Activated naive CD4-positive, alpha-beta T cell treated with anti-CD3 and anti-CD28 coated beads for 36 hours (primary cell): ENCODE measurements around the gene SPTSSB. TPM values are rescaled to one million over a fixed set of nuclear protein-coding genes. Genes with fewer than 3 reads are reported as not detected.

Source experiments
- CTCF ChIA-PET: fragments of 350-600 bp; sonication (Branson Sonifier 250); formaldehyde crosslinking; loops from one replicate; lab custom pipeline; 2021; ENCODE audit warnings: antibody characterized with exemption; lab: Charles Lee
- DNase-seq: peaks from one replicate; pipeline ENCODE4 v3.0.0-alpha.2; 2020
- H3K27ac Mint-ChIP-seq: one replicate; pipeline ENCODE4 v1.8.0; 2021; ENCODE audit warnings: mild to moderate bottlenecking, mixed read lengths
- H3K27me3 Mint-ChIP-seq: one replicate; pipeline ENCODE4 v1.8.0; 2021; ENCODE audit warnings: low read depth, mixed read lengths
- H3K36me3 Mint-ChIP-seq: one replicate; pipeline ENCODE4 v1.8.0; 2021; ENCODE audit warnings: low read depth, mixed read lengths
- H3K4me1 Mint-ChIP-seq: one replicate; pipeline ENCODE4 v1.8.0; 2021; ENCODE audit warnings: low read depth, mixed read lengths
- H3K4me3 Mint-ChIP-seq: one replicate; pipeline ENCODE4 v1.8.0; 2021; ENCODE audit warnings: mild to moderate bottlenecking, moderate library complexity, mixed read lengths
- H3K9me3 Mint-ChIP-seq: one replicate; pipeline ENCODE4 v1.8.0; 2021; ENCODE audit warnings: mixed read lengths
- intact Hi-C: fragments of 100-400 bp; cut with micrococcal nuclease; formaldehyde crosslinking; loops from one replicate; pipeline ENCODE4 v1.15.1; 2023
- total RNA-seq, 2 experiments: library from RNA; stranded (reverse); gene quantifications; one replicate each; pipeline ENCODE4 v1.2.3, GENCODE V29; 2021

The SPTSSB gene
- total RNA-seq, 2 experiments from 2014 or later, result not detected

GRCh38 chr3:161349529-161350312 is 21.6 kb downstream of the SPTSSB start:
- intact Hi-C loops, result loop anchor here (1.0 kb wide), 5 partner anchors 23 to 548 kb away; partner anchors contain the start of gene NMD3
- H3K27me3 Mint-ChIP-seq, result no peaks in the 10 kb centered on the region
- no peak overlapping the region for H3K27ac Mint-ChIP-seq
- peaks cover 27% of the 10 kb centered on the region for H3K4me1 Mint-ChIP-seq
- H3K4me3 Mint-ChIP-seq, result no peak overlapping the region
- no peaks in the 10 kb centered on the region for H3K9me3 Mint-ChIP-seq
- CTCF ChIA-PET, result interaction anchor here (0.7 to 1.1 kb wide), 8 partner anchors 21 to 75 kb away, joined by 3 to 4 read pairs (median 3); no protein-coding TSS in a partner anchor
- no peaks in the 10 kb centered on the region for H3K36me3 Mint-ChIP-seq
- DNase-seq, result peak; percentile 47

DNA sequence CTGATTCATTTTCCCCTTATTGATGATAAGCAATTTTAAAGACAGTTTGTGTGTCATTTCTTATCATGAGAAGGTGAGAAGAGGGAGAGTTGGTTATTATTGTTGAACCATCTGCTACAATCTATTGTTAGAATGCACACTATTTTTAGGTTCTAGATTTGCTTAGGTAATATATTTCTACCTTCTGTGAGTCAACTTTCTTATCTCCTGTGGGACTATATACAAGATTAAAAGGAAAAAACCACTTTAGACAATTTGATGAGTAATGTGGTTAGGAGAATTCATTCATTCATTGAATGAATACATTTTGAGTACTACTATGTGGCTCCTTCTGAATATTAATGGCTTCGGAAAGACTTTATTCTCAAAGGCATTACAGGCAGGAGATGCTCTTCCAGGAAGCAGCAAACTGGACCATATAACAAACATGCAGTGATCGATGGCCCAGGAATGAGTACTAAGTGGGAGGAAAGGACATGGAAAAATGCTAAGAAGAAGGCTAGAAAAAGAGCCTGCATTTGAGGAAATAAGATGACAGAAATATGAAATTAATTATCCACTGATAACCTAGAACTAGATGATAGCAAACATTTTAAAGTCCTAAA is 22.4 kb downstream of the SPTSSB start:
- Mint-ChIP-seq H3K4me1 (peaks cover 27% of the 10 kb centered on the region), H3K9me3 (no peaks in the 10 kb centered on the region), H3K4me3 (no peak overlapping the region), H3K27me3 (no peaks in the 10 kb centered on the region), H3K27ac (peak overlapping the region; percentile 3), H3K36me3 (no peaks in the 10 kb centered on the region)
- no peak for DNase-seq
- intact Hi-C loops, result loop anchor here (1.0 kb wide), 3 partner anchors 23 to 548 kb away; no protein-coding TSS in a partner anchor
- CTCF ChIA-PET, result interaction anchor here (1.0 kb wide), 1 partner anchor 74 kb away, joined by 4 read pairs; no protein-coding TSS in a partner anchor

- H3K9me3 Mint-ChIP-seq, result no peaks in the 10 kb centered on the region
- no peak overlapping the region for H3K27ac Mint-ChIP-seq
- CTCF ChIA-PET, result no interaction called here
- no peaks in the 10 kb centered on the region for H3K36me3 Mint-ChIP-seq
- no peak for DNase-seq
- intact Hi-C loops, result no loop called here
- no peaks in the 10 kb centered on the region for H3K27me3 Mint-ChIP-seq
- no peak overlapping the region for H3K4me3 Mint-ChIP-seq
- peaks cover 27% of the 10 kb centered on the region for H3K4me1 Mint-ChIP-seq
Observed at GRCh38 chr3:161347726-161348125, 23.6 kb downstream of the SPTSSB start.

GRCh38 chr3:161345023-161345422 is 26.3 kb downstream of the SPTSSB start:
- Mint-ChIP-seq H3K4me3 (no peak overlapping the region), H3K4me1 (peaks cover 23% of the 10 kb centered on the region), H3K27ac (no peak overlapping the region), H3K9me3 (no peaks in the 10 kb centered on the region), H3K27me3 (no peaks in the 10 kb centered on the region), H3K36me3 (no peaks in the 10 kb centered on the region)
- intact Hi-C loops, result no loop called here
- no peak for DNase-seq
- CTCF ChIA-PET, result interaction anchor here (0.8 to 1.0 kb wide), 3 partner anchors 64 to 74 kb away, joined by 3 to 5 read pairs (median 3); no protein-coding TSS in a partner anchor

- no peak for DNase-seq
- Mint-ChIP-seq H3K9me3 (peaks cover 3% of the 10 kb centered on the region), H3K4me3 (no peak overlapping the region), H3K27me3 (no peaks in the 10 kb centered on the region), H3K4me1 (peaks cover 13% of the 10 kb centered on the region), H3K27ac (no peak overlapping the region), H3K36me3 (no peaks in the 10 kb centered on the region)
- intact Hi-C loops, result no loop called here
- CTCF ChIA-PET, result interaction anchor here (0.6 to 1.0 kb wide), 3 partner anchors 8 to 73 kb away, joined by 3 read pairs; no protein-coding TSS in a partner anchor
Observed at GRCh38 chr3:161343986-161344385, 27.3 kb downstream of the SPTSSB start.

DNA sequence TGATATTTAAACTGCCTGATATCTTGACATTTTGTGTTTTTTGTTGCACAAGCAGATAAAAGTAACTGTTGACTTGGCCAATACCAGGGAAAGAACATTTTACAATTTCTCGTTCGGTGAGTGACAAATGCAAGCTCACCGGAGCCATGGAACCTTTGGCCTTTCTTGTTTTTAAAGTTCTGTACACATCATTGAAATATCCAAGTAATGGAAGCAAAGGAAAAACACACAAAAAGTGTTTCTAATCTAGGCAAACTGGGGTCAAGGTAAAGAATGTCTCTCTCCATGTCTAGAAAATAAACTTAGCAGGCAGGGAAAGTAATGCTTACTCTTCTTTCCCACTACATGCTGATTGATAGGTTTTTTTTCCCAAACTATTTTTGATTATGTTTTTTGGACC is 27.8 kb downstream of the SPTSSB start:
- CTCF ChIA-PET, result interaction anchor here (0.6 to 0.7 kb wide), 4 partner anchors 9 to 34 kb away, joined by 3 read pairs; no protein-coding TSS in a partner anchor
- Mint-ChIP-seq H3K36me3 (no peaks in the 10 kb centered on the region), H3K27me3 (no peaks in the 10 kb centered on the region), H3K9me3 (peaks cover 3% of the 10 kb centered on the region), H3K4me3 (no peak overlapping the region), H3K27ac (no peak overlapping the region), H3K4me1 (peaks cover 8% of the 10 kb centered on the region)
- DNase-seq, result no peak
- intact Hi-C loops, result no loop called here

DNA sequence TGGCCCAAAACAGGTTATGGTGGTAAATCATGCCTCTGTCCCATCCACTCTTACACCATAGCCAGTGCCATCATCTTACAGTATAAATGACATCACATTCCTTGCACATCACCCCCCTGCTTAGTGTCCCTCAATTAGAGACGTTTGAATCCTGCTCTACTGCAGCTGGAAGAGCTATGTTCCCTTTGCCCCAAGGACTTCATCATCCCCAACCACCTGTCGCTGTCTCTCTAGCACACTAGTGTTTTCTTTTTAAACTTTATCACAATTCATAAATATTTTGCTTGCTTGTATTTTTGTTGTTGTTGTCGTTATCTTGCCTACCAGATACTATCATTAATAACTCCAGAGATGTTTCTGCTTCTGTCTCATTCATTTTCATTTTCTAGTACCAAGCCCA is 28.7 kb downstream of the SPTSSB start:
- CTCF ChIA-PET, result interaction anchor here (0.7 kb wide), 1 partner anchor 28 kb away, joined by 3 read pairs; no protein-coding TSS in a partner anchor
- Mint-ChIP-seq H3K4me1 (no peaks in the 10 kb centered on the region), H3K36me3 (no peaks in the 10 kb centered on the region), H3K9me3 (peaks cover 3% of the 10 kb centered on the region), H3K27me3 (no peaks in the 10 kb centered on the region), H3K4me3 (no peak overlapping the region), H3K27ac (no peak overlapping the region)
- intact Hi-C loops, result no loop called here
- DNase-seq, result no peak

GRCh38 chr3:161339517-161340500 is 31.5 kb downstream of the SPTSSB start:
- no peaks in the 10 kb centered on the region for H3K4me1 Mint-ChIP-seq

GRCh38 chr3:161337311-161337710 is 34.0 kb downstream of the SPTSSB start:
- Mint-ChIP-seq H3K4me1 (no peaks in the 10 kb centered on the region), H3K9me3 (peaks cover 3% of the 10 kb centered on the region), H3K27ac (no peak overlapping the region), H3K27me3 (no peaks in the 10 kb centered on the region), H3K36me3 (no peaks in the 10 kb centered on the region), H3K4me3 (no peak overlapping the region)
- intact Hi-C loops, result no loop called here
- CTCF ChIA-PET, result no interaction called here
- DNase-seq, result no peak

More at GRCh38 chr3:161339517-161340500, 31.5 kb downstream of the SPTSSB start:
- Mint-ChIP-seq H3K27me3 (no peaks in the 10 kb centered on the region), H3K36me3 (no peaks in the 10 kb centered on the region), H3K27ac (no peak overlapping the region), H3K4me3 (no peak overlapping the region), H3K9me3 (peaks cover 3% of the 10 kb centered on the region)
- CTCF ChIA-PET, result interaction anchor here (0.6 kb wide), 1 partner anchor 88 kb away, joined by 3 read pairs; no protein-coding TSS in a partner anchor
- DNase-seq, result no peak
- intact Hi-C loops, result no loop called here

DNA sequence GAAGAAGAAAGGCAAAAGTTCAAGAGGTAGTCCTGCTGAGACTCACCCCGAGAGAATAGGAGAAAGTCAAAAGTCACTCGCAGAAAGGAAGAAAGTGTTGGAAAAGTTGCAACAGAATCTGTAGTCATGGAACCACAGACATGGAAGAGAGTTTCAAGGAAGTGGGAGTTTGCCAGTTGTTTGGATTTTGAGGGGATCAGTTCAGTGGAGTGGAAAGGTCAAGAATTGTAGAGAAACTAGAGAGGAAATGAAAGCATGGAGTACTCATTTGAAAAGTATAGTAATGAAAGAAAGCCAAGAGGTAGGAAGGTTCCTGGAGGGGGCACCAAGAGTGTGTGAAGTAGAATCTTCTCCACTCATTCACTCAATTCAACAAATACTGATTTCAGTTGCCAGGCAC is 34.7 kb downstream of the SPTSSB start:
- Mint-ChIP-seq H3K36me3 (no peaks in the 10 kb centered on the region), H3K27ac (no peak overlapping the region), H3K4me3 (no peak overlapping the region), H3K9me3 (peaks cover 3% of the 10 kb centered on the region), H3K4me1 (no peaks in the 10 kb centered on the region), H3K27me3 (no peaks in the 10 kb centered on the region)
- DNase-seq, result no peak
- CTCF ChIA-PET, result no interaction called here
- intact Hi-C loops, result no loop called here

- intact Hi-C loops, result no loop called here
- H3K9me3 Mint-ChIP-seq, result no peaks in the 10 kb centered on the region
- H3K4me3 Mint-ChIP-seq, result no peak overlapping the region
- CTCF ChIA-PET, result no interaction called here
- H3K27ac Mint-ChIP-seq, result no peak overlapping the region
- no peak for DNase-seq
- H3K4me1 Mint-ChIP-seq, result no peaks in the 10 kb centered on the region
- no peaks in the 10 kb centered on the region for H3K27me3 Mint-ChIP-seq
- H3K36me3 Mint-ChIP-seq, result no peaks in the 10 kb centered on the region
Observed at GRCh38 chr3:161333696-161334095, 37.6 kb downstream of the SPTSSB start.
